GM19438 (cell line): ENCODE data around the gene RB1.
A peak's percentile ranks its signal among the peaks of the same experiment; 100 is the strongest.
"Not testable (repeated sequence)": the region's sequence is repeated elsewhere in the genome, so short reads cannot be mapped to it uniquely, and the experiment has no call there.

Experiments
- ATAC-seq: cut with Tn5 transposase; IDR thresholded peaks from one replicate; pipeline ENCODE4 v1.9.1; 2021; ENCODE audit warnings: low read depth; ENCODE audit not compliant: unreplicated experiment

RB1 gene

DNA sequence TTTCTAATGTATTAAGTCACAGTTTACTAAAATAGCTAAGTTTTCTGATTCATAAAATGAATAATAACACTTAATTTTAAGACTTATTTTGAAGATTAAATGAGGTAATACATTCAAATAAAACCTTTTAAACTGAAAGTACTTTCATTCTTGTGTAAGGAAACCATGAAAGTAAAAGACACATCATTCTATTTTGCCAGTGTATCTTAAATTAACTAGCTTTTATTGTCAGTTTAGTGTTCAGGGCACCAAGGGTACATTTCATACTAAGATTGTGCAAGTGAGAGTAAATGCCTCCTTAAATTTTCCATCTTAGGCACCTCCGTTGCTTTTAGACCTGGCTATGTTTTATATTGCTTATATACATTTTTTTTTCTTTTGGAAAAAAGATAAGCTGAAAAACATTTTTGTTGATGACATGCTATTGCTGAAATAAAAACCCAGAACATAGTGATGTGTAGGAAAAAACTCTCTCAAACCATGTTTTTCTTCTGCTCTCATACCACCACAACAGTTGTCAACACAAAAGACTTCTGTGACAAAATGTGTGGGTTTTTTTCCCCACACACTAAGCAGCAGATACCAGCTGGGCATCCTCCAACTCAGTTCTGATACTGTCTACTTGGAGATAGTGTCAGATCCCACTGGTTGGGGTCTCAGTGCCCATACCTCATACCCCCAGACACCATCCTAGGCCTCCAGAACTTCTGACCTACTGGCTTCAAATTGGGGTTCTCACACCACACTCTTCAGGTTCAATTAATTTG is 140.1 kb downstream of the RB1 start:
- no peak for ATAC-seq

DNA sequence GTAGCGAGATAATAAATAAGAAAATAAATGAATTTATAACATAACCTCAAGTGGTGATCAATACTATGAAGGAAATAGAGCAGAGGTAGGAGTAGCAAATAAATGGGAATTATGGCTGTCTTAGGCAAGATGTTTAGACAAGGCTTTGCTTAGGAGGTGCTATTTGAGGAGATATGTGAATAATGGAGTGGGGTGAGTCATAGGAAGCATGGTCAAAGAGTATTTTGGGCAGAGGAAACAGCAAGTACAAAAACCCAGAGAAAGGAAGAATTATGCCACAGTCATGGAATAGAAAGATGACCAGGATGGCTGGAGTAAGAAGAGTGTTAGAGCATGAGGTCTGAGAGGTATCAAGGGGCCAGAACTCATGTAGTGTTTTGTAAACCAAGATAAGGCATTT is 142.9 kb downstream of the RB1 start:
- ATAC-seq: no peak

DNA sequence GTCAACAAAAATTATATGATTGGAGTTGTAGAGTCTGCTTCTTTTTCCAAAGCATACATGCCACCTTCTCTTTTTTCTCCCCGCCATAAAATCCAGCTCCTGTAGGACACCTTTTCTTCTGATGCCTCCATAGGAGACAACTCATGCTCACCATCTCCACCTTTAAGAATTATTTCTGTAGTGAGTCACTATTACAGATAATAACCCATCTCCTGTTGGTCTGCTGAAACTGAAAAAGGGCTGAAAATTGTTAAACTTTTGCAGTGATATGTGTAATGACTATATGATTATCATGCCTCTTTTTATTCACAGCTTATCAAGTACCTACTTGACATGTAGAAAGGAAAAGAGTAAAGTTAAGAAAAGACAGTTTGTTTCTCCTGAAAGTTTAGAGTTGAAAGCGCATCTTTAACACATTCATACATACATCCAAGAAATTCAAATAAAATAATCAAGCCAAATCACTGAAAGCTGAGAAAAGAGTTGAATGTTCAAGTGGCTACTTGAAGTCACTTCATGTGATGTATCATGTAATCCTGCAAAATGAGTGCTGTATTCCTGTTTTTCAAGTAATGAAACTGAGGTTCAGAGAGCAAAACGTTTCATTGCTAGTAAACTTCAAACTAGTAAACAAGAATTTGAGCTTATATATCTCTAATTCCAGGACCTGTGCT is 144.9 kb downstream of the RB1 start:
- ATAC-seq: no peak

DNA sequence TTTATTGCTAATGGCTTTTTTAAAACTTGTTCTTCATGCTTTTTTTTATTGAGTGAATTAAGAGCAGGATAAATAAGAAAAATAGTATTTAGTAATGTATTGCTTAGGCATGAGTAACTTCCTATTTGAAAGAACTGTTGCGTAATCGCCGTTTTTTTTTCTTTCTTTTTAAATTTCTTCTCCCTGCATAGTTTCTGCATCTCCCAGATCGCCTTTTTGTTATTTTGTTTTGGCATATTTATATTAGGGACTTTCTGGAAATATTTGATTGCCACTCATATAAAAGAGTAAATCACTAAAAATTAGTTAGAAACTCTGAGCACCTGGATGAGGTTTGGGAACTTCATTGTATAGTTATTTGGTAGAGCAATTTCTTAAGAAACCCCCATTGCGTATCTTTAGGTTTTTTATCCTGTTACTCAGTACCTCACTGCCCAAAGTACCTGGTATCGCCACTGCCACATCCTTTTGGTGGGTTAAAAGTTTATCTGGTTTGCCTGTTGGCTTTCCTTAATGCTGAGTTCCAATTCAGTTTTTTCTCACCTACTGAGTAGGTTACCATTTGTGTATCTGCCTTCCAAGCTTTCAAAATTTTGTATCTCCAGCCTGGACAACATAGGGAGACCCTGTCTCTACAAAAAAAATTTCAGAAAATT is 145.5 kb downstream of the RB1 start:
- ATAC-seq: no peak

DNA sequence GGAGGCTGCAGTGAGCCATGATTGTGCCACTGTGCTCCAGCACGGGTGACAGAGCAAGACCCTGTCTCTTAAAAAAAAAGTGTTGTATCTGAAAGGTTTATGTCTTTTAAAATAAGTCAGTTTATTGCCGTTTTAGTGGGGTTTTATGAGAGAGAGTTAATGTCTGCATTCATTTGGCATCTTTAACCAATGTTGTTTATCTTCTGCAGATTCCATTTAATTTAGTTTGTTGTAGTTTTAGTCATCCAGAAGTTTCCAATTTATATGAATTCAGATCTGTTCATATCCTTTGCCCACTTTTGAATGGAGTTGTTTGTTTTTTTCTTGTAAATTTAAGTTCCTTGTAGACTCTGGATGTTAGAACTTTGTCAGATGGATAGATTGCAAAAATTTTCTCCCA is 146.1 kb downstream of the RB1 start:
- no peak for ATAC-seq

DNA sequence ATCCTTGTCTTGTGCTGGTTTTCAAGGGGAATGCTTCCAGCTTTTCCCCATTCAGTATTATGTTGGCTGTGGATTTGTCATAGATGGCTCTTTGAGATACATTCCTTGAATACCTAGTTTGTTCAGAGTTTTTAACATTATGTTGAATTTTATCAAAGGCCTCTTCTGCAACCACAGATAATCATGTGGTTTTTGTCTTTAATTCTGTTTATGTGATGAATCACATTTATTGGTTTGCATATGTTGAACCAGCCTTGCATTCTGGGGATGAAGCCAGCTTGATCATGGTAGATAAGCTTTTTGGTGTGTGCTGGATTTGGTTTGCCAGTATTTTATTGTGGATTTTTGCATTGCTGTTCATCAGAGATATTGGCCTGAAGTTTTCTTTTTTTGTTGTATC is 147.6 kb downstream of the RB1 start:
- not testable (repeated sequence) for ATAC-seq

DNA sequence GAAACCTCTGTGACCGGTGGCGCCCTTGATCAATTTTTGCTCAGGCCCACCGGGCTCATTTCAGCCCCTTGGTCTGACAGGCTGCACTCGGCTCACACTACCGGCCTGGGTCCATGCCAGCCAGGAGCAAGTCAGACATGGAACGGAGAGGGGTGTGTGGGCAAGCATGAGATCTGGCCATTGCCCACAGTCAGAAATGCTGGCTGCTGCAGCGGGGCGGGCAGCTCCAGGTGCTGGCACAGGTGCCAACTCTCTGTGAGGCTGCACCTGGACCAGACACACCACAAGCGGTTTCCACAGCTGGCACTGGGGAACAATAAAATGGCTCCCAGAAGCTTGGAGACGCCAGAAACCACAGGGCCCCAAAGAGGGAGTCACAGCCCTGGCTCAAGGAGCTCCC is 153.0 kb downstream of the RB1 start:
- ATAC-seq: no peak

DNA sequence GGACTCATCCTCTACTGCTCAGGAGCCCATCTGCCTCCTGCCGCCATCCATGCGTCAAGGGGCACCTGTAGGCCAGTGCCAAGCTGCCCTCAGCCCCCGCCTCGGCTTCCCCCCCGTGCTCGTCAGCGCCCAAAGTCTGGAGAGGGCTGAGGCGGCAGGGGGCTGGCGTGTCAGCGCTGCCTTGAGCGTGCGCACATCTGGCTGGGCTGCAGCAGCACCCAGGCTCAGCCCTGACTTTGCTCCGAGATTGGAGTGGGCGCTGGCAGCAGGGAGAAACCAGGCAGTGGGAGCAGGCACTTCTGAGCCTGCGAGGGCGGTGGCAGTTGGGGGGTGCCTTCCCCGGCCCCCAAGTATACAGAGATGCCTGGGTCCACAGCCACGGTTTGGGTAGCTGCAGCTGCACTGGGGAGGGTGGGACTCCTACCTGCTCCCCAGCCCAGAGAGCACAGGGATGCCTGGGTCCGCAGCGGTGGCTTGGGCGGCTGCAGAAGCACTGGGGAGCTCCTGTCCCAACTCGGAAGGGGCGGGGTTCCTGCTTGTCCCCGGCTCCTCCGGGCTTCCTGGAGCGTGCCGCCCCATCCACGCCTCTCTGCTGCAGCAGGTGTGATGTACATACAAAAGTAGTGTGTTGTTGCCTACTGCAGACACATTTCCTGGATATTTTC is 154.2 kb downstream of the RB1 start:
- no peak for ATAC-seq

DNA sequence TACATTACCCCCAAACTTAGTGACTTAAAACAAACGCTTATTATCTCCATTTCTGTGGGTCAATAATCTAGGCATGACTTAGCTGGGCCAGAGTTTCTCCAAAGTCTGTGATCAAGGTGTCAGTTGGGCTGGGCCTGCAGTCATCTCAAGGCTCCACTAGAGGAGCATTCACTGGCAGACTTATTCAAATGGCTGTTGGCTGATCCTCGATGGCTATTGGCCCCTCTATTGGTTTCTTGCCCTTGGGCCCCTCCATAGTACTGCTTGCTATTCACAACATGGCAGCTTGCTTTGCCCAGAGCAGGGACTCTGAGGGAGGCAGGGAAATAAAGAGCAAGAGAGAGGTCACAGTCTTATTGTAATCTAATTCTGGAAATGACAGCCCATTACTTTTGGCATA is 171.7 kb downstream of the RB1 start:
- no peak for ATAC-seq

DNA sequence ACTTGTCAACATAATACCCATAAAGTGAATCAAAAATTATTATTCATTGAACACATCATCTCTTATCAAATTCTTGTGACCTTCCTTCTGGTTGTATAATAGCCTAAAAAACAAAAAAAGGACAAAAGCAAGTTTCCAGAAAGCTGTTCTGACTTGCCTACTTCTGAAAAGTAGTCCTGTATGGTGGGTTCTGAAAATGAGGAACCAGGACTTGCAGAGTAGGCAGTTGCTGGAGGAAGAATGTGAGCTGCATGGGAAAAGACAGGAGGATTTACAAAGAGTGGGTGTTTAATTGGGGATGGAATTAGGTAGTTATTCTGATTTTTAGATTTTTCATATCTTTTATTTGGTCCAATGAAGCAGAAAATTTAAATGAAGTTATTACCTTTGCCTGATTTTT is 172.7 kb downstream of the RB1 start:
- no peak for ATAC-seq

DNA sequence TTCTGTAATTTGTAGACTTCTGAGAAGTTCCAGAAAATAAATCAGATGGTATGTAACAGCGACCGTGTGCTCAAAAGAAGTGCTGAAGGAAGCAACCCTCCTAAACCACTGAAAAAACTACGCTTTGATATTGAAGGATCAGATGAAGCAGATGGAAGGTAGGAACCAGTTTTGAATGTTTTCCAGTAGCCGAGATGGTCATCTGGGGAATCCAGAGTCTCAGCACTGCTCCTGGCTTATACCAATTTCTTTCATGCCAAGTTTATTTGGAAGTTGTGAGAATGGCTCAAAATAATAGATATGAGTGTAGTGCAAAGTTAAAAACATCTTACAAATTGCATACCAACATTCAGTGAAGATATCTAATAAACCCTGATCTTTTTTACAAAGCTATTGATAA is 173.1 kb downstream of the RB1 start:
- no peak for ATAC-seq

DNA sequence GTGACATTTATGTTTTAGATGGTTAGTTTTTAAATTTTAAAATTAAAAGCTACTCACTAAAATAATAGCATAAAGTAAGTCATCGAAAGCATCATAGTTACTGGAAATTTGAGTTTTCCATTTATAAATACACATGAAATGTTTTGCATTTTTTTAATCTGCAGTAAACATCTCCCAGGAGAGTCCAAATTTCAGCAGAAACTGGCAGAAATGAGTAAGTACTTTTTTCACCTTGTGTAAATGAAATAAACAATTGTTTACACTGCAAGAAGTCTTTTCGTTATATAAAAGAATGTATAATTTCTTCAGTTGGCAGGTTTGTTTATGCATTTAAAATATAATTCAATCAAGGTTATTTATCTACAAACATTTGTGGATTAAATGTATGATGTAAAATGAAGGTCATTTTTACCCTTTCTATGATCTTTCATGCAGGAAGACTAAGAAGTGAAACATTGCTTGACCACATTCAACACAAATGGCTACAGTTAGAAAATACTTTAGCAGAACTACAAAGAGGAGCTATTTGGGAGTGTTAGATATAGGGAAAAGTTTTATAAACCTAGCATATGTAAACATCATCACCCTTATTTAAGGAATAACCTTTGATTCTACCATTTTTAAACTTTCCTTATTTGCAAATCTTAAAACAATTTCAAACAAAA is 173.8 kb downstream of the RB1 start:
- ATAC-seq: peak; percentile 65

DNA sequence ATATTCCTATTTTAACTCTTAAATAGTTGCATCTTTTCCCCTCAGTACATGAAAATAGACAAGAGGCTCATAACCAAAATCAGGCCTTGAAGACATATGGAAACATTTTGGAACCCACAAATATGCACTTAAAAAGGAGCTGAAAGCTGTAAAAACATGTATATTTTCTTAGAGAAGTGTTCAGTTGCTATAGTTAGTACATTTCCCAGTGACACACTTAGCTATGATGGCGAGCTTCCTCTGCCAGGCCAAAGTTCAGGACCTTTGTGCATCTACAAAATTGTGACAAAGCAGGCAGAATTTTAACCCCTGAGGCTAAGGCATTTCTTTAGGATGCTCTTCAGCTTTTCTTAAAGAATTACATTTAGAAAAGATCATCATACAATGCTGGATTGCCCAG is 174.8 kb downstream of the RB1 start:
- no peak for ATAC-seq

DNA sequence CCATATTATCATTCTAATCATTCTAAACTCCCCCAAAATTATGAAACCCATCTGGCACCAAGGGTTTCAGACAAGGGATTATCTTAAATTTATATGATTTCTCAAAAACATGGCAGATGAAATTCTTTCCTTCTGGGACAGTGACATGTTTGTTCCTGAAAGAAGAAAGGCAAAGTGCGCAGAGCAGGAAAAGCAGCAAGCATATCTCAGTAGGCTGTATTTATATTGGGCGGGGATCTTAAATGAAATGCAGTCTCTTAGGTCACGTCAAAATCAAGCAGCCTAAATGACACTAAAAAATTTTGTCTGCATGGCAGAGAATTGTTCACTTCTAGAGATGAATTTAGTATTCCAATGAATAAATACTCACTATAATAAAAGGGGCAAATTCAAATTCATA is 180.0 kb downstream of the RB1 start:
- ATAC-seq: no peak

DNA sequence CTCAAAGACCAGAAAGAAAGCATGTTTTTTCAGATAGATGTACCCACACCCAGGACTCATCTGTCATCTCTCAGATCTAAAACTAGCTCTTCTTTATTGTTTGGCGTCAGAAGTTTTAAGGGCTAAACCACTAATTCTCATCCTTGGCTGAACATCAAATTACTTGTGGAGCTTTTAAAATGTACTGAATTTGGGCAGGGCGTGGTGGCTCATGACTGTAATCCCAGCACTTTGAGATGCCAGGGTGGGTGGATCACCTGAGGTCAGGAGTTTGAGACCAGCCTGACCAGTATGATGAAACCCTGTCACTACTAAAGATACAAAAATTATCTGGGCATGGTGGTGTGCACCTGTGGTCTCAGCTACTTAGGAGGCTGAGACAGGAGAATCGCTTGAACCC is 181.9 kb downstream of the RB1 start:
- no peak for ATAC-seq

DNA sequence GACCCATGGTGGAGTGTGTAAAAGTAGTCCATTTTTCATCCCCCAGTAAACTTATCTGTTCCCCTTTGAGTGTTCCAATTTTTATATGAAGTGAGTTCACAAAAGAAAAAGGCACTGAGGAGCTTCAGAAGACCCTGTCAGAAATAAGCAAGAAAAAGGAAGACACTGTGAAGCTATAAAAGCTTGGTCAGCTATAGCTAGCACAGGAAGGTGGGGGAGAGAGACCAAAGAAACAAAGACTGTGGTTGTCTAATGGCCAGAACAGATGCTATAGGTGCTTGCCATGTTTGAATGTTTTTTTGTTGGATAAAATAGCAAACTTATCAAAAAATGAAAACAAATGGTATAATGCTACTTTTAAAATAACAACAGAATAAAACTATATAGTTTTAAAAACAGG is 182.8 kb downstream of the RB1 start:
- ATAC-seq: no peak

DNA sequence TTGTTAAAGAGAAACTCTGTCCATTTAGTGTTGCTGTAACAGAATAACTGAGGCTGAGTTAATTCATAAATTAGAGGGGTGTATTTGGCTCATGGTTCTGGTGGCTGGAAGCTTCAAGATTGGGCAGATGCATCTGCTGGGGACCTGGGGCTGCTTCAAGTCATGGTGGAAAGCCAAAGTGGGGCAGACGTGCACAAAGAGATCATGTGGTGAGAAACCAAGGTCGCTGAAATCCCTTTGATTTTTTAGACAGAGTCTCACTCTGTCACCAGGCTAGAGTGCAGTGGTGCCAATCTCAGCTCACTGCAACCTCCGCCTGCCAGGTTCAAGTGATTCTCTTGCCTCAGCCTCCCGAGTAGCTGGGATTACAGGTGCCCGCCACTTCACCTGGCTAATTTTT is 183.3 kb downstream of the RB1 start:
- no peak for ATAC-seq

DNA sequence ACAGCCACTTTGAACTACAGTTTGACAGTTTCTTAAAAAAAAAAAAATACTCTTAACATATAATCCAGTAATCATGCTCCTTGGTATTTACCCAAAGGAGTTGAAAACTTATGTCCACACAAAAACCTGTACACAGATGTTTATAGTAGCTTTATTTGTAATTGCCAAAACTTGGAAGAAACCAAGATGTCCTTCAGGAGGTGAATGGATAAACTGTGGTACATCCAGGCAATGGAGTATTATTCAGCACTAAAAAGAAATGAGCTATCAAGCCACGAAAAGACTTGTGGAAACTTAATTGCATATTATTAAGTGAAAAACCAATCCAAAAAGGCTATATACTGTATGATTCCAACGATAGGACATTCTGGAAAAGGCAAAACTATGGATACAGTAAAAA is 184.4 kb downstream of the RB1 start:
- no peak for ATAC-seq

DNA sequence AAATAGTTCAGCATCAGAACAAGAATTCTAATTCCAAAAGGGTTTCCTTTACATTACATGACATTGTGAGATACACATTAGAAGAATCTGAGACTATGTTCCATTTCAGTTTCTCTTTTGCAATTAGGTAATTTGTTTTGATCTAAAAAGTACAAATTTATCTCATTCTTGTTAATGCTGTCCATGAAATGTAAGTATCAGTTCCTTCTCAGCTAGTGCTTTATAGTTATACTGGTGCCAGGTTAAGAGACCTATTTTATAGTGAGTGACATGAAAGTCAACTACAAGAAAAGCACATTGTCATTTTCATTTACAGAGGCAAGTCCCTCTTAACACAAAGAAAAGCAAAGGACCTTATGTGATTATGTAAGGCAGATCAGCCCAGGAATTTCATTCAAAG is 185.4 kb downstream of the RB1 start:
- ATAC-seq: no peak

DNA sequence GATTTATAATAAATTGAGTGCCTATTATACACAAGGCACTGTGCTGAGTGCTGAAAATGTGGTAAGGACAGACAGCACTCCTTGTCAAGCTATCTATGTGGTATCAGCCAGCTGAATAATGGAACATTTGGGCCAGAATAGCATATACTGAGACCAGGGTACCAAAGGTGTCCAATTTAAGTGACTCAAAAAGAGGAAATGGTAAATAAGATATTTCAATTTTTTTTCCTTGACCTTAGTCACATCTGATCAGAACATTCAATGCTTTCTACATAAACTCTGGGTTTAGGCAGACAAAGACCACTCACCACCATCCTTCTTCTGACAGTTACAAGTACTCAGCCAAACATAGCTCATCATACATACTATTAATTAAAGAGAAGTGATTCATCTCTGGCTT is 186.1 kb downstream of the RB1 start:
- ATAC-seq: no peak

DNA sequence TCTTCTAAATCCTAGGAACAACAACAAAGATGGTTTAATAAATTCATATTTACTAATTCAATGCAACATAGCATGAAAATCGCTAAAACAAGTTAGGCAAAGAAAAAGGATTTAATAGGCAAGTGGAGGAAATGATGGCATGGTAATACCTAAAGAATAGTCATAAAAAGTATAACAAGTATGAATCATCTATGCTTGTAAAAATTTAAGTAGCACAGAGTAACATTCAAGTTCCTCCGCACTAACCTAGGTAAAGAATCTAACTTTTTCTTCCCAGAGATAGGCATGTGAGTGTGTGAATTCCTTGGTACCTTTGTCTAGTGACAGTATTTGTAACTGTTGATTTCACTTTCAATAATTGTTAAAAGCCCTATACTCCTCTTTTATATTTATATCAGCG is 186.7 kb downstream of the RB1 start:
- ATAC-seq: no peak
